ENCODE data around the gene SIX1.

The SIX1 gene

GRCh38 chr14:60655119-60655897 is 6.0 kb upstream of the SIX1 start:
- DNase-seq (ENCODE audit: low read depth in 2 of 2) = no peak

GRCh38 chr14:60654334-60654821 is 5.1 kb upstream of the SIX1 start:
- DNase-seq (ENCODE audit: low read depth in 2 of 2) = no peak

GRCh38 chr14:60653701-60654161 is 4.5 kb upstream of the SIX1 start:
- DNase-seq (ENCODE audit: low read depth in 2 of 2) = no peak

GRCh38 chr14:60652674-60653651 is 3.7 kb upstream of the SIX1 start:
- no peak for DNase-seq (ENCODE audit: low read depth in 2 of 2)

GRCh38 chr14:60651796-60652673 is 2.8 kb upstream of the SIX1 start:
- no peak for DNase-seq (ENCODE audit: low read depth in 2 of 2)

- DNase-seq (ENCODE audit: low read depth in 2 of 2) = no peak
These were observed 2.0 kb upstream of the SIX1 start for GRCh38 chr14:60651086-60651795.

GRCh38 chr14:60650373-60650961 is 1.2 kb upstream of the SIX1 start:
- DNase-seq (ENCODE audit: low read depth in 2 of 2) = no peak

GRCh38 chr14:60649875-60650372 is 647 bp upstream of the SIX1 start:
- DNase-seq (ENCODE audit: low read depth in 2 of 2) = no peak

GRCh38 chr14:60648249-60648933 is 886 bp downstream of the SIX1 start:
- DNase-seq (ENCODE audit: low read depth in 2 of 2) = no peak

- DNase-seq (ENCODE audit: low read depth in 2 of 2) = no peak
These were observed 1.4 kb downstream of the SIX1 start for GRCh38 chr14:60647837-60648248.

- DNase-seq (ENCODE audit: low read depth in 2 of 2) = no peak
These were observed 2.0 kb downstream of the SIX1 start for GRCh38 chr14:60647081-60647836.

GRCh38 chr14:60646226-60646818 is 3.0 kb downstream of the SIX1 start:
- DNase-seq (ENCODE audit: low read depth in 2 of 2) = no peak

GRCh38 chr14:60645126-60645741 is 4.0 kb downstream of the SIX1 start:
- no peak for DNase-seq (ENCODE audit: low read depth in 2 of 2)

GRCh38 chr14:60644666-60645065 is 4.6 kb downstream of the SIX1 start:
- DNase-seq (ENCODE audit: low read depth in 2 of 2) = no peak

GRCh38 chr14:60643463-60644314 is 5.6 kb downstream of the SIX1 start:
- no peak for DNase-seq (ENCODE audit: low read depth in 2 of 2)

GRCh38 chr14:60643141-60643462 is 6.2 kb downstream of the SIX1 start:
- DNase-seq (ENCODE audit: low read depth in 2 of 2) = no peak
